Adipocyte (in vitro differentiated cells): ENCODE data around the gene ANO2.

Experiments used
- DNase-seq: peaks from one replicate; pipeline ENCODE4 v3.0.0-alpha.2; 2015; ENCODE audit warnings: low read depth
- H3K27me3 ChIP-seq: replicated peaks from 2 replicates; pipeline ENCODE4 v1.7.0; 2013; ENCODE audit warnings: mild to moderate bottlenecking, low read length, moderate library complexity; ENCODE audit not compliant: control insufficient read depth, insufficient read depth
- H3K36me3 ChIP-seq: 2 replicates; pipeline ENCODE4 v1.7.0; 2013; ENCODE audit warnings: low read length, mild to moderate bottlenecking, moderate library complexity; ENCODE audit not compliant: control insufficient read depth, insufficient read depth, severe bottlenecking
- H3K4me1 ChIP-seq: 2 replicates; pipeline ENCODE4 v1.7.0; 2013; ENCODE audit warnings: mild to moderate bottlenecking, low read length, moderate library complexity; ENCODE audit not compliant: control insufficient read depth, insufficient read depth
- H3K4me3 ChIP-seq: 2 replicates; pipeline ENCODE4 v1.7.0; 2013; ENCODE audit warnings: mild to moderate bottlenecking, low read length, moderate library complexity
- H3K9ac ChIP-seq: 2 replicates; pipeline ENCODE4 v1.7.0; 2013; ENCODE audit warnings: mild to moderate bottlenecking, low read length, moderate library complexity
- H3K9me3 ChIP-seq: 2 replicates; pipeline ENCODE4 v1.7.0; 2013; ENCODE audit warnings: mild to moderate bottlenecking, low read length, moderate library complexity; ENCODE audit not compliant: control insufficient read depth

The ANO2 gene

DNA sequence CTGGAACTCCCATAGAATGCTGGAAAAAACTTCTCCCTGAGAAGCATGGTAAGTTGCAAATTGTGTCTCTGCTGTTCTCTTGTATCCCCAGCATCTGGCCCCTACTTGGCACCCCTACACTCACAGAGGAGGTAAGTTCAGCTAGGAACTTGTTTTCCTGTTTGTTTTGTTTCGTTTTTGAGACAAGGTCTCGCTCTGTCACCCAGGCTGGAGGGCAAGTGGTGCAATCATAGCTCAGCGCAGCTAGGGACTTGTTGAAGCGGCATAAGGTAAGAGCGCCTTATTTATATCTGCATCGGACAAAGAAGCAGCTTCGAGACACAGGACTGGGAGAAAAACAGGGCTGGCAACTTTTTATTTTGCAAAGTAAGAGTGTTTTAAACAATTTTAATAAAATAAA lies 18.5 kb upstream of the ANO2 start:
- Histone ChIP-seq H3K4me1 (no peaks in the 10 kb centered on the region), H3K27me3 (peaks cover 8% of the 10 kb centered on the region), H3K9ac (no peak overlapping the region), H3K36me3 (no peaks in the 10 kb centered on the region), H3K9me3 (no peaks in the 10 kb centered on the region), H3K4me3 (no peak overlapping the region)
- DNase-seq, result no peak

GRCh38 chr12:5960783-5961182 lies 15.7 kb upstream of the ANO2 start:
- Histone ChIP-seq H3K9ac (no peak overlapping the region), H3K4me1 (no peaks in the 10 kb centered on the region), H3K4me3 (no peak overlapping the region), H3K9me3 (no peaks in the 10 kb centered on the region), H3K36me3 (no peaks in the 10 kb centered on the region), H3K27me3 (peaks cover 8% of the 10 kb centered on the region)
- no peak for DNase-seq

DNA sequence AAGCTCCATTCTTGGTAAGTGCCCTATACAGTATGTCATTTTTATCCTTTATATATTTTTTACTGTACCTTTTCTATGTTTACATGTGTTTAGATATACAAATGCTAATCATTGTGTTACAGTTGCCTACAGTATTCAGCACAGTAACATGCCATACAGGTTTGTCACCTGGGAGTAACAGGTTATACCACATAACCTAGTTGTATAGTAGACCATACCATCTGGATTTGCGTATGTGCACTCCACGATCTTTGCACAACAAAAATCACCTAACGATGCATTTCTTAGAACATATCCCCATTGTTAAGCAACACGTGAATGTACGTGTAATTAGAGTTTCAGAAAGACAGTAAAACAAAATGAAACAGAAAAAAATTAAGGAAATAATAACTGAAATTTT lies 11.9 kb upstream of the ANO2 start:
- H3K27me3 ChIP-seq, result peaks cover 12% of the 10 kb centered on the region
- H3K9me3 ChIP-seq, result no peaks in the 10 kb centered on the region
- no peaks in the 10 kb centered on the region for H3K36me3 ChIP-seq
- H3K9ac ChIP-seq, result no peak overlapping the region
- H3K4me1 ChIP-seq, result no peaks in the 10 kb centered on the region
- DNase-seq, result no peak
- H3K4me3 ChIP-seq, result no peak overlapping the region

GRCh38 chr12:5954661-5955060 lies 9.6 kb upstream of the ANO2 start:
- no peaks in the 10 kb centered on the region for H3K4me1 ChIP-seq
- no peak for DNase-seq
- no peaks in the 10 kb centered on the region for H3K36me3 ChIP-seq
- H3K27me3 ChIP-seq, result peaks cover 21% of the 10 kb centered on the region
- H3K9me3 ChIP-seq, result no peaks in the 10 kb centered on the region
- H3K9ac ChIP-seq, result no peak overlapping the region
- H3K4me3 ChIP-seq, result no peak overlapping the region

DNA sequence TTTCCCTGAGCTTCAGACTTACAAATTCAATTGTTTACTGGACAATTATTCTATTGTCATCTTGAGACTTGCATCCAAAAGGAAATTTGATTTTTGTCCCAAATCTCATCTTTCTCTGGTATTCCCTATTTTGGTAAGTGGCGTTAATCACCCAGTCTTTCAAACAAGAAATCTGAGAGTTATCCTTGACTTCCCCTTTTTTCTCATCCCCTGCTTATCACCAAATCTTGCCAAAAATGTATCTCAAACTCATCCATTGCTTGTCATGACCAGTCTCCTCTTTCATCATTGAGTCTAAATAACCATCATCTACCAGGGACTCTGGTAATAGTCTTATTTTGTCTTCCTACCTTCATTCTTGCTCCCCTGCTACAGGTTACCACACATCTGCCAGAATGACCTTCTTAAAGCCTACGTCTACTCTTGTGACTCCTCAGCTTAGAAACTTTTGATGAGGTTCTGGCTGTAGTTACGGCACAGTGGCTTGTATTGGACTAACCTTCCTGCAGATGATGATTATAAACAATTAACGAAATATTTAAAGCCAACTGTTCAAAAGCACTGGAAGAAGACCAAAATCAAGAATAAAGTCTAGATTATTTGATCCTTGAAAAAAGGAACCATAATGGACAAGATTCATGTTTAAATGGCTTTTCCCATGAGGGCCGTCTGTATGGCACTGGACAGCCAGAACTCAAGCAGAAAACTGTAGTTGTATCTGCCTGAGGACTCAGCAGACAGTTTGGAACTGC lies 9.0 kb upstream of the ANO2 start:
- Histone ChIP-seq H3K9ac (no peak overlapping the region), H3K4me1 (no peaks in the 10 kb centered on the region), H3K27me3 (peaks cover 21% of the 10 kb centered on the region), H3K4me3 (no peak overlapping the region), H3K36me3 (no peaks in the 10 kb centered on the region), H3K9me3 (no peaks in the 10 kb centered on the region)
- no peak for DNase-seq

DNA sequence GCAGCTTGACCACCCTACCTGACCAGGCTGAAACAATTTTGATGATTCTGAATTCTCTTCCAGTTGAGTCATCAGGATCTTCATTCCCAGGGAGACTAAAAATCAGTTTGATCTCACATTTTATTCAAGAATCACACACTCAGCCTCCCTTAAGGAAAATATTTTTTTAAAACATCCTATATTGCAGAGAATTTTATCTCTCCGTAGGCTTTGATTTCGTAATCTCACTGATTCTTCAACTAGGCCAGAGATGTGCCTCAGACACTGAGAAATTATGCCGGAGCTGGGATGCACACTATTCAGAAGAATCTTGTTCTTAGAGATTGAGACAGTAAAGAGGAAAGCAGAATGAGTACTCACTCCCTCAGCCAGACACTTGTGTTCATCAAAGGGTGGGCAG lies 7.0 kb upstream of the ANO2 start:
- H3K27me3 ChIP-seq, result peaks cover 35% of the 10 kb centered on the region
- no peaks in the 10 kb centered on the region for H3K36me3 ChIP-seq
- no peaks in the 10 kb centered on the region for H3K4me1 ChIP-seq
- H3K9me3 ChIP-seq, result no peaks in the 10 kb centered on the region
- H3K9ac ChIP-seq, result no peak overlapping the region
- DNase-seq, result no peak
- H3K4me3 ChIP-seq, result no peak overlapping the region

- no peak overlapping the region for H3K4me3 ChIP-seq
- peaks cover 50% of the 10 kb centered on the region for H3K27me3 ChIP-seq
- peaks cover 9% of the 10 kb centered on the region for H3K4me1 ChIP-seq
- H3K9ac ChIP-seq, result no peak overlapping the region
- peaks cover 6% of the 10 kb centered on the region for H3K9me3 ChIP-seq
- DNase-seq, result no peak
- no peaks in the 10 kb centered on the region for H3K36me3 ChIP-seq
Measured at GRCh38 chr12:5948696-5949095, 3.6 kb upstream of the ANO2 start.

- H3K27me3 ChIP-seq, result peaks cover 52% of the 10 kb centered on the region
- no peak overlapping the region for H3K9ac ChIP-seq
- H3K4me1 ChIP-seq, result peaks cover 9% of the 10 kb centered on the region
- no peak overlapping the region for H3K4me3 ChIP-seq
- no peaks in the 10 kb centered on the region for H3K36me3 ChIP-seq
- peaks cover 6% of the 10 kb centered on the region for H3K9me3 ChIP-seq
- no peak for DNase-seq
Measured at GRCh38 chr12:5947006-5947405, 1.9 kb upstream of the ANO2 start.

DNA sequence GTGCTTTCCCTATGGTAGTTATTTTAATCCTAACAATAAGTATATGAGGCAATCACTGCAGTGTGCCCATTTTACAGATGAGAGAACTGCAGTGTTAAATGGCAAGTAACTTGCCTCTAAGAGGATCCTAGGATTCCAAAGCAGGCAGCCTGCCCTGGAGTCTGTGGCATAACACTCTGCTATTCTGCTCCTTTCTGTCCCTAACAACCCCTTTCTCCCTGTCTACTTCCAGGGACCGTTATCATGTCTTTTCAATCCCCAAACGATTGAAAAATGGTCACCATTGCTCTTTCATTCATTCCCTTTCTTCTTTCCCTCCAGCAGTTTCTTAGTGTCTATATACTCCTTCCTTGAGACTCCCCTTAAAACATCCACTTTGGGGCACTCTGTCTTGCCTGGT lies 1.3 kb upstream of the ANO2 start:
- Histone ChIP-seq H3K4me1 (peaks cover 9% of the 10 kb centered on the region), H3K27me3 (peaks cover 52% of the 10 kb centered on the region), H3K9me3 (peaks cover 6% of the 10 kb centered on the region), H3K36me3 (no peaks in the 10 kb centered on the region), H3K4me3 (no peak overlapping the region), H3K9ac (no peak overlapping the region)
- DNase-seq, result no peak

DNA sequence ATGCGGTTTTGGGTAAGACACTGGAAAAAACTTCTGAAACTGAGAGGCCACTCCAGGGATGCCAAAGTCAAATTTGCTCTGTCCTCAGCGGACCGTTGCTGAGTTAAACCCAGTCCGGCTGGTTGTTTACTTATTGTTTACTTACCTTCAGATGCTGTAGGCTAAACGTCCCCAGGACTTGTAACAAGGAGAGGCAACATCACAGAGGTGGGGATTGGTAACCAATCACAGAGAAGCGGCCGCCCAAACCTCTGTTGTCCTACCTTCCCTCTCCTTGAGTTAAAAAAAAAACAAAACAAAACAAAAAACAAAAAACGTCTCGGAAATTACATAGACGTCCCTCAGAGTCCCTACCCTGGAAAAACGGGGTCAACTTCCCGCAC lies 380 bp downstream of the ANO2 start:
- H3K4me1 ChIP-seq, result peaks cover 9% of the 10 kb centered on the region
- H3K27me3 ChIP-seq, result peaks cover 50% of the 10 kb centered on the region
- no peak overlapping the region for H3K9ac ChIP-seq
- no peaks in the 10 kb centered on the region for H3K36me3 ChIP-seq
- H3K4me3 ChIP-seq, result peak overlapping the region; percentile 76
- peak; percentile 34 for DNase-seq
- peaks cover 8% of the 10 kb centered on the region for H3K9me3 ChIP-seq

GRCh38 chr12:5944053-5944452 lies 1.0 kb downstream of the ANO2 start:
- no peak overlapping the region for H3K4me3 ChIP-seq
- no peaks in the 10 kb centered on the region for H3K36me3 ChIP-seq
- DNase-seq, result no peak

GRCh38 chr12:5941907-5942306 lies 3.2 kb downstream of the ANO2 start:
- H3K27me3 ChIP-seq, result peaks cover 45% of the 10 kb centered on the region
- no peak overlapping the region for H3K9ac ChIP-seq
- peaks cover 9% of the 10 kb centered on the region for H3K4me1 ChIP-seq
- H3K4me3 ChIP-seq, result no peak overlapping the region
- no peak for DNase-seq
- peaks cover 8% of the 10 kb centered on the region for H3K9me3 ChIP-seq
- H3K36me3 ChIP-seq, result no peaks in the 10 kb centered on the region

More at GRCh38 chr12:5944053-5944452, 1.0 kb downstream of the ANO2 start:
- peaks cover 50% of the 10 kb centered on the region for H3K27me3 ChIP-seq
- peaks cover 8% of the 10 kb centered on the region for H3K9me3 ChIP-seq
- H3K9ac ChIP-seq, result no peak overlapping the region
- H3K4me1 ChIP-seq, result peaks cover 9% of the 10 kb centered on the region
